OCI-LY1 (cell line): ENCODE measurements around the gene ARG1.

Source experiments
- H2AFZ ChIP-seq: fragments of 200-600 bp; sonication (generic), shearing (Covaris generic); 2 replicates; pipeline ENCODE4 v1.6.0; 2014; ENCODE audit warnings: antibody characterized with exemption, mild to moderate bottlenecking, low read length
- H3F3A ChIP-seq: fragments of 200-600 bp; sonication (generic), shearing (Covaris generic); 2 replicates; pipeline ENCODE4 v1.6.0; 2014; ENCODE audit warnings: mild to moderate bottlenecking, antibody characterized with exemption, low read length, moderate library complexity; ENCODE audit not compliant: insufficient read depth
- H3K27ac ChIP-seq: fragments of 200-600 bp; sonication (generic); 2 replicates; pipeline ENCODE4 v1.5.1; 2014; ENCODE audit warnings: low read length, mixed run types, mild to moderate bottlenecking, low read depth; ENCODE audit not compliant: poor library complexity, severe bottlenecking
- H3K27me3 ChIP-seq: fragments of 200-600 bp; sonication (generic); 2 replicates; pipeline ENCODE4 v1.6.0; 2014; ENCODE audit warnings: antibody characterized with exemption, mild to moderate bottlenecking, low read length, moderate library complexity; ENCODE audit not compliant: insufficient read depth
- H3K36me3 ChIP-seq: fragments of 200-600 bp; sonication (generic); 2 replicates; pipeline ENCODE4 v1.6.1; 2014; ENCODE audit warnings: mild to moderate bottlenecking, antibody characterized with exemption, low read length, moderate library complexity, mixed read lengths; ENCODE audit not compliant: insufficient read depth
- H3K4me1 ChIP-seq: fragments of 200-600 bp; sonication (generic); 2 replicates; pipeline ENCODE4 v1.5.1; 2014; ENCODE audit warnings: mild to moderate bottlenecking, low read length, moderate library complexity; ENCODE audit not compliant: insufficient read depth, severe bottlenecking
- H3K4me2 ChIP-seq: fragments of 200-600 bp; sonication (generic), shearing (Covaris generic); 2 replicates; pipeline ENCODE4 v1.6.1; 2014; ENCODE audit warnings: low read length
- H3K4me3 ChIP-seq: fragments of 200-600 bp; sonication (generic); 2 replicates; pipeline ENCODE4 v1.5.1; 2014; ENCODE audit warnings: low read length, low read depth, mild to moderate bottlenecking, mixed read lengths; ENCODE audit not compliant: poor library complexity, severe bottlenecking
- H3K79me2 ChIP-seq: fragments of 200-600 bp; shearing (Covaris generic); 2 replicates; pipeline ENCODE4 v1.6.1; 2016; ENCODE audit warnings: mixed run types, low read length, mixed read lengths; ENCODE audit not compliant: insufficient read depth
- H3K9ac ChIP-seq: fragments of 200-600 bp; sonication (generic), shearing (Covaris generic); 2 replicates; pipeline ENCODE4 v1.6.1; 2014; ENCODE audit warnings: mild to moderate bottlenecking, low read length, mixed read lengths
- H3K9me2 ChIP-seq: fragments of 200-600 bp; sonication (generic), shearing (Covaris generic); 2 replicates; pipeline ENCODE4 v1.6.1; 2014; ENCODE audit warnings: low read depth, mild to moderate bottlenecking, low read length, mixed read lengths
- H3K9me3 ChIP-seq: fragments of 200-600 bp; shearing (Covaris generic); 2 replicates; pipeline ENCODE4 v1.6.1; 2014; ENCODE audit warnings: low read length, mixed read lengths
- H4K20me1 ChIP-seq: fragments of 200-600 bp; sonication (generic), shearing (Covaris generic); 2 replicates; pipeline ENCODE4 v1.6.0; 2016; ENCODE audit warnings: mild to moderate bottlenecking, low read length; ENCODE audit not compliant: insufficient read depth
- EZH2 ChIP-seq: fragments of 200-600 bp; sonication (generic), shearing (Covaris generic); IDR thresholded peaks from 2 replicates; pipeline ENCODE4 v1.8.0; 2017; ENCODE audit warnings: borderline replicate concordance, mixed run types, mild to moderate bottlenecking, antibody characterized with exemption, low read length, moderate library complexity, mixed read lengths
- TF ChIP-seq, protein P1 (sequence below): fragments of 200-600 bp; sonication (generic), shearing (Covaris generic); IDR thresholded peaks from 2 replicates; pipeline ENCODE4 v1.5.1; 2017; ENCODE audit warnings: mild to moderate bottlenecking, antibody characterized with exemption, low read length, moderate library complexity, mixed read lengths

Gene ARG1

DNA sequence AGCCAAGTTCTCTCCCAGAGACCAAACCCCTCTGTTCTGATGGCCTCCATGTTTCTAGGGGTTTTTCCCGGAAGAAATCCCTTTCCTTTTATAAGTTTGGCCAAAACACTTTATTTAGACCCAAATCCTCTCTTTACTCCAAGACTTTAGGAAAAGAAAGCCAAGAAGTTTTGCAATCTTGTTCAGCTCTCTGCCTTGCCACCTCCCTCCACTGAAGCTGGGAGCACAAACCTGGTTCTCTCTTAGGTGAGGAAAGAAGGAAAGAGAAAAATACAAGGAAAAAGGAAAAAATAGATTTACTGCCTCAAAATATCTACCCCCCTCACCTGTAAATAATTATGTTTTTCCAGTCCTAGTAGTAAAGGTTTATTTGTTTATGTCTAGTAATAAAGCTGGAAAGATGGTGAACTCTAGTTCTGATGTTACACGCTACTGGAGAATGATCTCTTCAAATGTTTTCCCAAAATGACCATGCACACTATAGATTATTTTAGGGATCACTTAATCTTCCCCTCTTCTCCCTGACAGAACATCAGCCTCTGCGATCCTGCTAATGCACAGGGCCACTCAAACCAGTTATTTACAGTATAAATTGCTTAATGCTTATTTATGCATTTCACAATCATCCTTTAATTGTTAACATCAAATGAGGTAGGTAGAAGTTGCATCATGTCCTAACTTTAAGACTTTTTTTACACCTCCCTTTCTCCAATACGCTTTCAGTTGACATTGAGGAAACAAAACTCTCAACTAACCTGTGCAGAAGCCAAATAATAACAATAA is 10.9 kb upstream of the ARG1 start:
- Histone ChIP-seq H3K9ac (no peak overlapping the region), H3K4me2 (no peak overlapping the region), H3K4me3 (no peak overlapping the region), H3K79me2 (no peaks in the 10 kb centered on the region), H3F3A (no peaks in the 10 kb centered on the region), H3K4me1 (no peaks in the 10 kb centered on the region), H3K27ac (no peak overlapping the region), H3K27me3 (no peaks in the 10 kb centered on the region), H3K9me3 (no peaks in the 10 kb centered on the region), H4K20me1 (no peaks in the 10 kb centered on the region), H2AFZ (no peak overlapping the region), H3K36me3 (no peaks in the 10 kb centered on the region), H3K9me2 (no peaks in the 10 kb centered on the region)
- TF ChIP-seq EZH2 = no peak
- TF ChIP-seq, protein P1, sequence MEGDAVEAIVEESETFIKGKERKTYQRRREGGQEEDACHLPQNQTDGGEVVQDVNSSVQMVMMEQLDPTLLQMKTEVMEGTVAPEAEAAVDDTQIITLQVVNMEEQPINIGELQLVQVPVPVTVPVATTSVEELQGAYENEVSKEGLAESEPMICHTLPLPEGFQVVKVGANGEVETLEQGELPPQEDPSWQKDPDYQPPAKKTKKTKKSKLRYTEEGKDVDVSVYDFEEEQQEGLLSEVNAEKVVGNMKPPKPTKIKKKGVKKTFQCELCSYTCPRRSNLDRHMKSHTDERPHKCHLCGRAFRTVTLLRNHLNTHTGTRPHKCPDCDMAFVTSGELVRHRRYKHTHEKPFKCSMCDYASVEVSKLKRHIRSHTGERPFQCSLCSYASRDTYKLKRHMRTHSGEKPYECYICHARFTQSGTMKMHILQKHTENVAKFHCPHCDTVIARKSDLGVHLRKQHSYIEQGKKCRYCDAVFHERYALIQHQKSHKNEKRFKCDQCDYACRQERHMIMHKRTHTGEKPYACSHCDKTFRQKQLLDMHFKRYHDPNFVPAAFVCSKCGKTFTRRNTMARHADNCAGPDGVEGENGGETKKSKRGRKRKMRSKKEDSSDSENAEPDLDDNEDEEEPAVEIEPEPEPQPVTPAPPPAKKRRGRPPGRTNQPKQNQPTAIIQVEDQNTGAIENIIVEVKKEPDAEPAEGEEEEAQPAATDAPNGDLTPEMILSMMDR = no peak

GRCh38 chr6:131565056-131565455 is 8.0 kb upstream of the ARG1 start:
- H3K4me3 ChIP-seq = no peak overlapping the region
- no peaks in the 10 kb centered on the region for H3F3A ChIP-seq
- no peaks in the 10 kb centered on the region for H3K9me2 ChIP-seq
- H3K9me3 ChIP-seq = no peaks in the 10 kb centered on the region
- H4K20me1 ChIP-seq = no peaks in the 10 kb centered on the region
- no peak overlapping the region for H2AFZ ChIP-seq
- H3K4me2 ChIP-seq = no peak overlapping the region
- H3K36me3 ChIP-seq = no peaks in the 10 kb centered on the region
- H3K4me1 ChIP-seq = no peaks in the 10 kb centered on the region
- no peaks in the 10 kb centered on the region for H3K27me3 ChIP-seq
- H3K79me2 ChIP-seq = no peaks in the 10 kb centered on the region
- no peak for TF ChIP-seq EZH2
- TF ChIP-seq, protein P1 = no peak
- H3K27ac ChIP-seq = no peak overlapping the region
- H3K9ac ChIP-seq = no peak overlapping the region

DNA sequence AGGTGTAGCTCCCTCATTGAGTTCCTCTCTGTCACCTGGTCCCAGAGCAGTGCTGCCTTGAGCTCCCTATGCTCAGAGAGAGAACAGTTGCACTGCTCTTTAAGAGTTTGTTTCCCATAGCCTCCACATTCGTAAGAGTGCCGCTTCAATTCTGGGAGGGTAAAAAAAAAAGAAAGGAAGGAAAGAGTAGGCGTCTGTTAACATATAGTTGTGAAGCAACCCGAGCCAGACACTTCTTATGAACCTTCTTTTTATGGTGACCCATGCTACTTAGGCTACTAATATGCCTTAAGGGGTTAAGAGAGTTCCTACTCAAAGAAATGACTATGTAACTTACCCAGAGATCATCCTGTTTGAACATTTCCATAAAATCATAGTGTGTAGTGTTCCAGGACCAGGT is 4.3 kb upstream of the ARG1 start:
- Histone ChIP-seq H3K79me2 (no peaks in the 10 kb centered on the region), H3K9me3 (no peaks in the 10 kb centered on the region), H4K20me1 (no peaks in the 10 kb centered on the region), H3K27ac (no peak overlapping the region), H3K9me2 (no peaks in the 10 kb centered on the region), H3K9ac (no peak overlapping the region), H3F3A (no peaks in the 10 kb centered on the region), H3K4me2 (no peak overlapping the region), H3K36me3 (no peaks in the 10 kb centered on the region), H2AFZ (no peak overlapping the region), H3K4me3 (no peak overlapping the region), H3K27me3 (no peaks in the 10 kb centered on the region), H3K4me1 (no peaks in the 10 kb centered on the region)
- TF ChIP-seq EZH2 = no peak
- TF ChIP-seq, protein P1 = no peak
